GM12878 (cell line): Measurements from ENCODE around the gene RANBP6. TPM values are rescaled to one million over a fixed set of nuclear protein-coding genes. Genes with fewer than 3 reads are reported as not detected.

ENCODE experiments used
- ATAC-seq: fragments of 200-7000 bp; cut with Tn5 transposase; 3 replicates; pipeline ENCODE4 v1.9.1; 2020; ENCODE audit warnings: mild to moderate bottlenecking, moderate library complexity
- BruUV-seq: library from RNA; stranded (reverse); fragments of 400-500 nt; replicated peaks from 2 replicates; lab custom pipeline; 2021; lab: Mats Ljungman, UMichigan
- CTCF ChIA-PET: fragments of 300-600 bp; sonication (Branson Sonifier 250); formaldehyde crosslinking; extraction: SDS; loops from one replicate; lab custom pipeline; 2021; ENCODE audit warnings: inconsistent platforms; lab: Yijun Ruan, JAX
- POLR2A ChIA-PET: fragments of 350-600 bp; formaldehyde crosslinking; extraction: SDS; loops from one replicate; lab custom pipeline; 2021; ENCODE audit warnings: inconsistent platforms; lab: Charles Lee
- RAD21 ChIA-PET: fragments of 300-600 bp; sonication (Branson Sonifier 250); formaldehyde crosslinking; loops from one replicate; lab custom pipeline; 2023; ENCODE audit warnings: antibody characterized with exemption; ENCODE audit not compliant: unreplicated experiment; lab: Charles Lee
- SMC1A ChIA-PET: fragments of 300-600 bp; sonication (Branson Sonifier 250); formaldehyde crosslinking; loops from one replicate; lab custom pipeline; 2023; ENCODE audit not compliant: unreplicated experiment, uncharacterized antibody; lab: Charles Lee
- DNase-seq: peaks from one replicate; pipeline ENCODE4 v3.0.0-alpha.2; 2011; ENCODE audit warnings: low read depth, low spot score
- FAIRE-seq: peaks from 3 replicates; lab custom pipeline; 2011; peaks lifted over from hg19 to GRCh38; lab: Jason Lieb, UNC
- H2AFZ ChIP-seq: 2 replicates; pipeline ENCODE4 v1.6.0; 2011; ENCODE audit warnings: low read depth, low read length, control low read depth; ENCODE audit not compliant: control insufficient read depth
- H3K27ac ChIP-seq: 2 replicates; pipeline ENCODE4 v1.5.1; 2011; ENCODE audit warnings: control low read depth; ENCODE audit not compliant: control insufficient read depth, insufficient read depth
- H3K27me3 ChIP-seq, 2 experiments: replicated peaks in 1 of 2; 2 replicates each; pipeline versions ENCODE4 v1.6.0 to v1.6.1; 2011; ENCODE audit warnings: low read length in 1 of 2; ENCODE audit not compliant: control insufficient read depth in 2 of 2, insufficient read depth in 2 of 2
- H3K36me3 ChIP-seq, 2 experiments: 2 replicates each; pipeline ENCODE4 v1.5.1; 2011; ENCODE audit warnings: low read length in 1 of 2; ENCODE audit not compliant: control insufficient read depth in 2 of 2, insufficient read depth in 2 of 2
- H3K4me1 ChIP-seq: 2 replicates; pipeline ENCODE4 v1.6.1; 2011; ENCODE audit warnings: mild to moderate bottlenecking, low read length, moderate library complexity, mixed read lengths; ENCODE audit not compliant: control insufficient read depth, insufficient read depth
- H3K4me2 ChIP-seq: 2 replicates; pipeline ENCODE4 v1.6.0; 2011; ENCODE audit warnings: control low read depth; ENCODE audit not compliant: control insufficient read depth, insufficient read depth
- H3K4me3 ChIP-seq: fragments of 200-600 bp; sonication (generic); 2 replicates; pipeline ENCODE4 v1.5.1; 2016
- H3K79me2 ChIP-seq: 2 replicates; pipeline ENCODE4 v1.6.0; 2011; ENCODE audit warnings: low read length; ENCODE audit not compliant: control insufficient read depth, insufficient read depth
- H3K9ac ChIP-seq: 2 replicates; pipeline ENCODE4 v1.8.0; 2011; ENCODE audit warnings: low read length, control low read depth, mixed read lengths; ENCODE audit not compliant: control insufficient read depth, insufficient read depth
- H3K9me3 ChIP-seq: replicated peaks from 3 replicates; pipeline ENCODE4 v1.5.1; 2011; ENCODE audit warnings: mild to moderate bottlenecking, low read length; ENCODE audit not compliant: control insufficient read depth, insufficient read depth
- H4K20me1 ChIP-seq: 2 replicates; pipeline ENCODE4 v1.6.0; 2011; ENCODE audit not compliant: control insufficient read depth, insufficient read depth
- CHD4 ChIP-seq: fragments of 200-600 bp; sonication (generic); IDR thresholded peaks from 2 replicates; pipeline ENCODE4 v1.6.1; 2016; ENCODE audit warnings: mild to moderate bottlenecking
- MYC ChIP-seq: IDR thresholded peaks from 2 replicates; pipeline ENCODE4 v1.6.1; 2011; ENCODE audit warnings: mild to moderate bottlenecking, low read length, moderate library complexity, inconsistent platforms; ENCODE audit not compliant: insufficient read depth, insufficient replicate concordance, insufficient read length, severe bottlenecking
- NFXL1 ChIP-seq: fragments of 450-650 bp; IDR thresholded peaks from 2 replicates; pipeline ENCODE4 v1.6.1; 2017; ENCODE audit warnings: antibody characterized with exemption, mild to moderate bottlenecking, borderline replicate concordance
- NFYB ChIP-seq: IDR thresholded peaks from 2 replicates; pipeline ENCODE4 v1.6.1; 2011; ENCODE audit warnings: low read depth, mild to moderate bottlenecking, low read length, improper control_type of control experiment, moderate library complexity; ENCODE audit not compliant: insufficient read depth
- NR2C2 ChIP-seq: IDR thresholded peaks from 2 replicates; pipeline ENCODE4 v1.6.1; 2011; ENCODE audit warnings: borderline replicate concordance, low read depth; ENCODE audit not compliant: control insufficient read depth, insufficient read length
- PAX5 ChIP-seq: IDR thresholded peaks from 2 replicates; pipeline ENCODE4 v1.6.1; 2011; ENCODE audit warnings: low read depth, low read length, borderline replicate concordance
- SPI1 ChIP-seq: IDR thresholded peaks from 2 replicates; pipeline ENCODE4 v1.6.1; 2011; ENCODE audit warnings: low read depth, mild to moderate bottlenecking, low read length, moderate library complexity, borderline replicate concordance; ENCODE audit not compliant: insufficient read depth
- SREBF2 ChIP-seq: IDR thresholded peaks from 2 replicates; pipeline ENCODE4 v1.6.1; 2012; ENCODE audit warnings: mild to moderate bottlenecking, low read length
- TCF7 ChIP-seq: IDR thresholded peaks from 2 replicates; pipeline ENCODE4 v1.6.1; 2014; ENCODE audit warnings: antibody characterized with exemption, borderline replicate concordance
- YBX1 ChIP-seq: fragments of 450-650 bp; IDR thresholded peaks from 2 replicates; pipeline ENCODE4 v1.6.1; 2016; ENCODE audit warnings: antibody characterized with exemption
- ZNF207 ChIP-seq: fragments of 450-650 bp; IDR thresholded peaks from 2 replicates; pipeline ENCODE4 v1.6.1; 2014; ENCODE audit warnings: antibody characterized with exemption, mild to moderate bottlenecking, borderline replicate concordance
- ZNF622 ChIP-seq: fragments of 450-650 bp; IDR thresholded peaks from 2 replicates; pipeline ENCODE4 v1.6.1; 2017; ENCODE audit warnings: mild to moderate bottlenecking, inconsistent platforms
- WGBS: methylation state at CpG from one replicate; pipeline ENCODE4 v1.1.6; 2016; ENCODE audit warnings: low lambda C conversion rate; ENCODE audit not compliant: insufficient replicate concordance, insufficient coverage; ENCODE audit errors: missing lambda C conversion rate; 5-methylcytosine and 5-hydroxymethylcytosine counted together
- in situ Hi-C: fragments of 300-500 bp; cut with MboI; formaldehyde crosslinking; loops from 9 replicates; pipeline ENCODE4 v1.14.3; 2018; ENCODE audit warnings: mixed read lengths
- intact Hi-C: fragments of 100-400 bp; cut with micrococcal nuclease; formaldehyde crosslinking; loops from one replicate; pipeline ENCODE4 v1.14.2; 2022; ENCODE audit not compliant: unreplicated experiment
- polyA plus RNA-seq, 11 experiments: library from polyadenylated mRNA; depleted of rRNA in 4 of 11; unstranded in 6 of 11; stranded (reverse) in 5 of 11; fragments of >200 nt; fragmentation: Nextera tagmentation in 4 of 11; fragmentation: Illumina TruSeq in 1 of 11; extraction: Ambion mirVana in 4 of 11; extraction: Trizol in 1 of 11; gene quantifications; 1 replicate in 1 of 11; 2 replicates in 10 of 11; pipeline versions ENCODE4 v1.2.1 to v1.2.3, GENCODE V29; 2011 to 2016; ENCODE audit warnings: inconsistent platforms in 2 of 11, missing spikeins in 2 of 11, low read depth in 1 of 11
- total RNA-seq, 4 experiments: library from RNA; depleted of rRNA in 3 of 4; stranded (reverse); fragments of >200 nt in 3 of 4; fragmentation: Illumina TruSeq in 1 of 4; extraction: Trizol in 1 of 4; gene quantifications; 2 replicates each; pipeline versions ENCODE4 v1.2.1 to v1.2.3, GENCODE V29; 2013 to 2021
- TF ChIP-seq, protein P1 (sequence below): fragments of 450-650 bp; IDR thresholded peaks from 2 replicates; pipeline ENCODE4 v1.6.1; 2017; ENCODE audit warnings: mild to moderate bottlenecking, low read depth, inconsistent platforms; ENCODE audit not compliant: poor library complexity, severe bottlenecking

RANBP6 gene
- total and polyA plus RNA-seq, 10 of the 15 experiments (the other 5 are each of a cell fraction or from before 2014, with no cell fraction given): 10.9 to 26.9 (median 19.4) TPM

DNA sequence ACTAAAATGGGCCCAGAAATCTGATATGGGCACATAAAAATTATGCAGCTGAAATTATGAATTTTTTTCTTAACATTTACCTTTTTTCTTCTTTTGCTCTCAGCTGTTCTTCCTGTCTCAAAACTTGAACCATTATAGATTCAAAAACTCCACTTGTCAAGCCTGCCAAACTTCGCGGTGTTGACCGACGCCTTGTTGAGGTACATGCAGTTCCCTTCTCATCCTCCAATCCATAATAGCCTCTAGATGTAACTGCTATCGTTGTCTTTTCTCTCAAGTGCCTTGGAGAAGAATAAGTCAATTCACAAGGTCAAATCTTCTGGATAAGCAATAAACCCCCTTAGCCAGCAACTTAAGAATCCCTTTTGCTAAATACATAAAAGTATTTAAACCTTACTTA is 27.2 kb downstream of the RANBP6 start:
- no peak overlapping the region for H3K4me2 ChIP-seq
- H3K4me3 ChIP-seq: no peak overlapping the region
- H3K9me3 ChIP-seq: no peaks in the 10 kb centered on the region
- FAIRE-seq (no peak), ATAC-seq (no peak)
- no peaks in the 10 kb centered on the region for H3K27me3 ChIP-seq
- H3K79me2 ChIP-seq: no peaks in the 10 kb centered on the region; the same call in none of the 2 replicates
- CTCF ChIA-PET: interaction anchor here (0.9 to 1.1 kb wide), 2 partner anchors 9 to 240 kb away, joined by 3 to 4 read pairs; no protein-coding TSS in a partner anchor
- no peaks in the 10 kb centered on the region for H4K20me1 ChIP-seq
- SMC1A ChIA-PET: interaction anchor here (1.2 to 4.4 kb wide), 2 partner anchors 11 to 67 kb away, joined by 3 to 19 read pairs; no protein-coding TSS in a partner anchor
- POLR2A ChIA-PET: interaction anchor here (0.7 to 1.1 kb wide), 2 partner anchors 10 to 27 kb away, joined by 3 to 4 read pairs; partner anchors contain the start of gene RANBP6
- no peaks in the 10 kb centered on the region for H3K4me1 ChIP-seq
- H3K36me3 ChIP-seq: peaks cover 0 to 8% of the 10 kb centered on the region in 2 experiments; a peak in 2 of 4 replicates
- in situ Hi-C loops: no loop called here
- RAD21 ChIA-PET: no interaction called here
- intact Hi-C loops: no loop called here
- H3K9ac ChIP-seq: no peak overlapping the region
- H3K27ac ChIP-seq: no peak overlapping the region
- TF ChIP-seq NFXL1 (no peak), ZNF207 (no peak), SPI1 (no peak), ZNF622 (no peak), NR2C2 (no peak), SREBF2 (no peak), MYC (no peak), NFYB (no peak), TCF7 (no peak), PAX5 (no peak), CHD4 (no peak), YBX1 (no peak)
- TF ChIP-seq, protein P1, sequence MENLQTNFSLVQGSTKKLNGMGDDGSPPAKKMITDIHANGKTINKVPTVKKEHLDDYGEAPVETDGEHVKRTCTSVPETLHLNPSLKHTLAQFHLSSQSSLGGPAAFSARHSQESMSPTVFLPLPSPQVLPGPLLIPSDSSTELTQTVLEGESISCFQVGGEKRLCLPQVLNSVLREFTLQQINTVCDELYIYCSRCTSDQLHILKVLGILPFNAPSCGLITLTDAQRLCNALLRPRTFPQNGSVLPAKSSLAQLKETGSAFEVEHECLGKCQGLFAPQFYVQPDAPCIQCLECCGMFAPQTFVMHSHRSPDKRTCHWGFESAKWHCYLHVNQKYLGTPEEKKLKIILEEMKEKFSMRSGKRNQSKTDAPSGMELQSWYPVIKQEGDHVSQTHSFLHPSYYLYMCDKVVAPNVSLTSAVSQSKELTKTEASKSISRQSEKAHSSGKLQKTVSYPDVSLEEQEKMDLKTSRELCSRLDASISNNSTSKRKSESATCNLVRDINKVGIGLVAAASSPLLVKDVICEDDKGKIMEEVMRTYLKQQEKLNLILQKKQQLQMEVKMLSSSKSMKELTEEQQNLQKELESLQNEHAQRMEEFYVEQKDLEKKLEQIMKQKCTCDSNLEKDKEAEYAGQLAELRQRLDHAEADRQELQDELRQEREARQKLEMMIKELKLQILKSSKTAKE: no peak
- TF ChIP-seq, all 136 proteins: peak for 0
- WGBS: 99% methylated on average over 5 of the region's 5 CpGs
- no peak overlapping the region for H2AFZ ChIP-seq
- DNase-seq: no peak
- BruUV-seq: no TSS peak
